ENCODE measurements around the gene ATG10. TPM values are rescaled to one million over a fixed set of nuclear protein-coding genes. Genes with fewer than 3 reads are reported as not detected.

Gene ATG10
- total and polyA plus RNA-seq, 7 donors, result 4.2 to 7.4 (median 6.0) TPM

DNA sequence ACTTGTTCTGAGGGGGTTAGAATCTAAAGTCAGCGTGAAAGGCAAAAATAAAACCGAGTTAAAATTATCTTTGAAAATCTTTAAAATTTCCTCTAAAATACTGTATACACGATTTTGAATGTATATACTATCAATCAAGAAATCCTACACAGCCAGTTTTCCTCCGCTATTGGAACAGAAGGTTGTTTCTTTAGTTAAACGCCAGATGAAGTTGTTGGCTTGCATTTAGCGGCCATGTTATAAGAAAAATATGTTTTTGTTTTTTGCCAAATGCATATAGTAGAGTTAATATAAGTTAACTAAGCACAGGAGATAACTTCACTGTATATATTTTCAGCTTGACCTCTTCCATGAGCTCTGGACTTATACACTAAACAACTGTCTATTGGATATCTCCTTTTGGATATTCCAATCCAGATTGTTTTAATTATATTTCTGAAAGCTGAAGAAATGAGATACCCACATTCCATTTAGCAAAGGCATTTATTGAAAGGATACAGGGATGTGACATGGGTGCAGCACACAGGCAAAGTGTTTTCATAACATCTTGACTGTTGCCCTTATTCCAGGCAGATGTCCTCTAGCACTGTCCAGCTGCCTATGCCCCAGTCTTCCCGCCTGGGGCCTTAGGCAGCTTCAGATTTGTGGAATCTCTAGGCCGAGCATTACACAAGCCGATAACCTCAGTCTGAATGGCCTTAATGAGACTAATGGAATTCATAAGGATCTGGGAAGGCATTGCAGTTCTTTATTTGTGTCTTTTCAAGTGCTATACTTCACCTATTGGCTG is 10.0 kb upstream of the ATG10 start:
- Histone ChIP-seq H3K27ac (no peak overlapping the region), H3K9me3 (no peaks in the 10 kb centered on the region), H3K27me3 (ENCODE audit: insufficient read depth in 3 of 3, low read length in 2 of 3) (no peaks in the 10 kb centered on the region), H3K36me3 (ENCODE audit: insufficient read depth in 1 of 2, low read depth in 1 of 2) (no peaks in the 10 kb centered on the region), H3K4me3 (no peak overlapping the region), H3K4me1 (no peaks in the 10 kb centered on the region)
- TF ChIP-seq, protein P1, sequence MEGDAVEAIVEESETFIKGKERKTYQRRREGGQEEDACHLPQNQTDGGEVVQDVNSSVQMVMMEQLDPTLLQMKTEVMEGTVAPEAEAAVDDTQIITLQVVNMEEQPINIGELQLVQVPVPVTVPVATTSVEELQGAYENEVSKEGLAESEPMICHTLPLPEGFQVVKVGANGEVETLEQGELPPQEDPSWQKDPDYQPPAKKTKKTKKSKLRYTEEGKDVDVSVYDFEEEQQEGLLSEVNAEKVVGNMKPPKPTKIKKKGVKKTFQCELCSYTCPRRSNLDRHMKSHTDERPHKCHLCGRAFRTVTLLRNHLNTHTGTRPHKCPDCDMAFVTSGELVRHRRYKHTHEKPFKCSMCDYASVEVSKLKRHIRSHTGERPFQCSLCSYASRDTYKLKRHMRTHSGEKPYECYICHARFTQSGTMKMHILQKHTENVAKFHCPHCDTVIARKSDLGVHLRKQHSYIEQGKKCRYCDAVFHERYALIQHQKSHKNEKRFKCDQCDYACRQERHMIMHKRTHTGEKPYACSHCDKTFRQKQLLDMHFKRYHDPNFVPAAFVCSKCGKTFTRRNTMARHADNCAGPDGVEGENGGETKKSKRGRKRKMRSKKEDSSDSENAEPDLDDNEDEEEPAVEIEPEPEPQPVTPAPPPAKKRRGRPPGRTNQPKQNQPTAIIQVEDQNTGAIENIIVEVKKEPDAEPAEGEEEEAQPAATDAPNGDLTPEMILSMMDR (IDR thresholded peaks at IDR 0.05), result no peak
- DNase-seq (no peak), ATAC-seq (no peak)
- 89 to 94% (median 90%) methylated on average over 9 of the region's 9 CpGs for WGBS, 3 donors
- intact Hi-C loops (cut with DNase I), result no loop called here

DNA sequence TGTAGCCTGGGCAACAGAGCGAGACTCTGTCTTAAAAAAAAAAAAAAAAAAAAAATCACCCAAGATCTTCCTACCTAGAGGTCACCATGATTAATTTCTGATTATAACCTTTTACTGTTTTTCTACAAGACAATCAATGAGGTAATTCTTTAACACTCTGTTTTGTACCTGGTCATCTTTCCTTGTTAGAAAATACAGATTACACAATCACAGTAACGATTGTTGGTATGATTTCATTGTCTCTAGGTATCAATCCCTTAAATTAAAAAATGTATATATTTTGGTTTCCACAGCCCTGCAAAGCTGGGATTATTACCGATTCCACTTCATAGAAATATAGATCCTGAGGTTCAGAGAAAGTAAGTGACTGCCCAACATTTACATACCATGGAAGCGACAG is 8.3 kb upstream of the ATG10 start:
- no peak for DNase-seq
- no peaks in the 10 kb centered on the region for H3K4me1 ChIP-seq
- ATAC-seq, result no peak
- intact Hi-C loops (cut with DNase I), result no loop called here
- no peak overlapping the region for H3K4me3 ChIP-seq
- H3K9me3 ChIP-seq, result no peaks in the 10 kb centered on the region
- H3K36me3 ChIP-seq (ENCODE audit: insufficient read depth in 1 of 2, low read depth in 1 of 2), result no peaks in the 10 kb centered on the region
- TF ChIP-seq, protein P1 (IDR thresholded peaks at IDR 0.05), result no peak
- H3K27me3 ChIP-seq (ENCODE audit: insufficient read depth in 3 of 3, low read length in 2 of 3), result no peaks in the 10 kb centered on the region
- no peak overlapping the region for H3K27ac ChIP-seq
- 95% methylated on average over 4 of the region's 4 CpGs for WGBS, 3 donors

DNA sequence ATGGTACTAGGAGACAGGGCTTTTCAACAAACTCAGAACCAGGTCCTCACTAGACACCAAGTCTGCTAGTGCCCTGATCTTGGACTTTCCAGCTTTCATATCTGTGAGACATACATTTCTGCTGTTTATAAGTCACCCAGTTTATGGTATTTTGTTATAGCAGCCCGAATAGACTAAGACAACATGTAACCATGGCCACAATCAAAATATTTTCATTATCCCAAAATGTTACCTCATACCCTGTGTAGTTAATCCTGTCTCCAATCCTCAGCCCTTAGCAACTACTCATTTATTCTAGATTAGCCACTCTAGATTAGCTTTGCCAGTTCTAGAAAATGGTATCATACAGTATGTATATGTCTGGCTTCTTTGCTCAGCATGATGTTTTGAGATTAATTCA is 6.3 kb upstream of the ATG10 start:
- no peaks in the 10 kb centered on the region for H3K27me3 ChIP-seq (ENCODE audit: insufficient read depth in 3 of 3, low read length in 2 of 3)
- H3K4me3 ChIP-seq, result no peak overlapping the region
- H3K27ac ChIP-seq, result no peak overlapping the region
- 48 to 53% (median 50%) methylated on average over 1 of the region's 1 CpG for WGBS, 3 donors
- no peaks in the 10 kb centered on the region for H3K36me3 ChIP-seq (ENCODE audit: insufficient read depth in 1 of 2, low read depth in 1 of 2)
- TF ChIP-seq, protein P1 (IDR thresholded peaks at IDR 0.05), result no peak
- no peaks in the 10 kb centered on the region for H3K9me3 ChIP-seq
- ATAC-seq (no peak), DNase-seq (no peak)
- intact Hi-C loops (cut with DNase I), result no loop called here
- no peaks in the 10 kb centered on the region for H3K4me1 ChIP-seq

DNA sequence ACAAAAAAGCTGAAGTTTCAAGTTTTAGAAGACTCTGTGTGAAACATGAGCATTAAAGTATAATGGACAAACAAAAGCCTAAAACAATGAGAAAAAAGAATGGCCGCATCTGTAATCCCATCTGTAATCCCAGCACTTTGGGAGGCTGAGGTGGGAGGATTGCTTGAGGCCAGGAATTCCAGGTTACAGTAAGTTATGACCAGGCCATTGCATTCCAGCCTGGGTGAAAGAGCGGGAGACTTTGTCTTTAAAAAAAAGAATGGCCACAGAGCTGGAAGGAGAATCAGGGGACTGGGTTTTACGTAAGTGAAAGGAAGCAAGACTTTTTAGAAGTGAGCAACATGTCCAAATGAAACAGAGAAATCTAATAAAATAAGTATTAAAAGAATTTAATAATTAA is 2.6 kb upstream of the ATG10 start:
- DNase-seq (no peak), ATAC-seq (no peak)
- TF ChIP-seq, protein P1 (IDR thresholded peaks at IDR 0.05), result no peak
- Histone ChIP-seq H3K9me3 (no peaks in the 10 kb centered on the region), H3K4me3 (no peak overlapping the region), H3K36me3 (ENCODE audit: insufficient read depth in 1 of 2, low read depth in 1 of 2) (no peaks in the 10 kb centered on the region), H3K27ac (no peak overlapping the region), H3K4me1 (no peaks in the 10 kb centered on the region), H3K27me3 (ENCODE audit: insufficient read depth in 3 of 3, low read length in 2 of 3) (no peaks in the 10 kb centered on the region)
- 84 to 99% (median 98%) methylated on average over 3 of the region's 3 CpGs for WGBS, 3 donors
- intact Hi-C loops (cut with DNase I), result no loop called here

DNA sequence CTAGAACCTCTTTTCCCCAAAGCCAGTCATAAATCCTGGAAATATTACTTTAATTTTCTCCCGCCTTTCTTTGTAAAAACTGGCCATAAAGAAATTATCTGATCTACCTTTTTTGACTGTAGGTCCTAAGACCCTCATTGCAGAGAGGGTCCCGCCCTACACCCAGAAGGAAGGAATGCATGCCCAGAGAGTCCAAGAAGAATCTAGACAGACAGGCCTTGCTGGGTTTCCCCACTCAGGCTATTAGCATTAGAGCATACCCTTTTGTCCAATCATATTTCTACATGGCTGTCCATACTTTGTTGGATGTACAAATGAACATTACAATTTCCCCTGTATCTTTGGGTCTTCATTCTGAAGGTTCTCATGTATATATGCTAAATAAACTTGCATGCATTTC is 1.9 kb upstream of the ATG10 start:
- H3K4me3 ChIP-seq, result no peak overlapping the region

More for the DNA sequence above, 1.9 kb upstream of the ATG10 start:
- no peaks in the 10 kb centered on the region for H3K27me3 ChIP-seq (ENCODE audit: insufficient read depth in 3 of 3, low read length in 2 of 3)
- intact Hi-C loops (cut with DNase I), result loop anchor here (5.0 to 10.0 kb wide), 5 partner anchors 118 to 463 kb away; partner anchors contain the start of gene SSBP2 (in 1 of the 2)
- WGBS, 3 donors, result 95 to 97% (median 97%) methylated on average over 2 of the region's 2 CpGs
- TF ChIP-seq, protein P1 (IDR thresholded peaks at IDR 0.05), result no peak
- DNase-seq (no peak), ATAC-seq (no peak)
- no peaks in the 10 kb centered on the region for H3K36me3 ChIP-seq (ENCODE audit: insufficient read depth in 1 of 2, low read depth in 1 of 2)
- H3K4me1 ChIP-seq, result no peaks in the 10 kb centered on the region
- no peak overlapping the region for H3K27ac ChIP-seq
- no peaks in the 10 kb centered on the region for H3K9me3 ChIP-seq

Measured in psoas muscle (tissue), 8 donors.